HepG2 (cell line): ENCODE results near the gene MEGF6. TPM values are rescaled to one million over a fixed set of nuclear protein-coding genes. Genes with fewer than 3 reads are reported as not detected.

ENCODE experiments used
- FOXP1 ChIP-seq, 2 experiments: fragments of 450-650 bp in 1 of 2; IDR thresholded peaks; 2 replicates each; pipeline ENCODE4 v1.6.1; 2017 to 2018; ENCODE audit warnings: antibody characterized with exemption in 1 of 2
- HOXA3 ChIP-seq: sonication (generic); formaldehyde crosslinking; IDR thresholded peaks from 2 replicates; pipeline ENCODE4 v1.5.0; 2020; ENCODE audit warnings: missing genetic modification reagents
- KAT8 ChIP-seq: IDR thresholded peaks from 2 replicates; pipeline ENCODE4 v1.6.1; 2016; ENCODE audit warnings: missing genetic modification reagents, missing compliant biosample characterization
- NRL ChIP-seq: sonication (generic); formaldehyde crosslinking; IDR thresholded peaks from 2 replicates; pipeline ENCODE4 v1.5.0; 2020; ENCODE audit warnings: missing genetic modification reagents, mild to moderate bottlenecking, moderate library complexity, borderline replicate concordance
- SOX13 ChIP-seq, 3 experiments: fragments of 450-650 bp in 1 of 3; sonication (generic) in 1 of 3; formaldehyde crosslinking in 1 of 3; IDR thresholded peaks in 2 of 3; conservative IDR thresholded peaks in 1 of 3; 2 replicates each; pipeline versions ENCODE4 v1.5.0 to v1.6.1; 2016 to 2020; ENCODE audit warnings: antibody characterized with exemption in 1 of 3, mild to moderate bottlenecking in 1 of 3, missing compliant biosample characterization in 1 of 3, missing genetic modification reagents in 1 of 3, moderate library complexity in 1 of 3
- SP4 ChIP-seq: sonication (generic); formaldehyde crosslinking; IDR thresholded peaks from 2 replicates; pipeline ENCODE4 v1.8.1; 2023; ENCODE audit warnings: mild to moderate bottlenecking, missing genetic modification reagents
- TEAD3 ChIP-seq: optimal IDR thresholded peaks from 2 replicates; pipeline ENCODE3; 2016; ENCODE audit warnings: borderline replicate concordance
- TGIF2 ChIP-seq: IDR thresholded peaks from 2 replicates; pipeline ENCODE4 v1.6.1; 2016; ENCODE audit warnings: control low read depth, missing compliant biosample characterization
- YEATS2 ChIP-seq: sonication (generic); formaldehyde crosslinking; IDR thresholded peaks from 2 replicates; pipeline ENCODE4 v1.4.0; 2020; ENCODE audit warnings: missing genetic modification reagents, borderline replicate concordance
- ZNF430 ChIP-seq: sonication (generic); formaldehyde crosslinking; IDR thresholded peaks from 2 replicates; pipeline ENCODE4 v1.9.0; 2021; ENCODE audit warnings: mild to moderate bottlenecking, missing genetic modification reagents
- ZNF720 ChIP-seq: sonication (generic); formaldehyde crosslinking; IDR thresholded peaks from 2 replicates; pipeline ENCODE4 v1.4.0; 2020; ENCODE audit warnings: missing genetic modification reagents
- ZNF879 ChIP-seq: sonication (generic); formaldehyde crosslinking; IDR thresholded peaks from 2 replicates; pipeline ENCODE4 v1.8.1; 2023; ENCODE audit warnings: missing genetic modification reagents
- polyA plus RNA-seq, 8 experiments: library from polyadenylated mRNA; depleted of rRNA in 3 of 8; stranded (reverse) in 7 of 8; unstranded in 1 of 8; fragments of >200 nt; fragmentation: Illumina TruSeq in 4 of 8; extraction: Trizol in 4 of 8; gene quantifications; 2 replicates each; pipeline versions ENCODE4 v1.2.1 to v1.2.3, GENCODE V29; 2011 to 2016; ENCODE audit warnings: low read depth in 4 of 8, missing spikeins in 1 of 8, mixed read lengths in 1 of 8; ENCODE audit not compliant: insufficient read depth in 1 of 8
- total RNA-seq, 5 experiments: library from RNA; depleted of rRNA; stranded (reverse); fragments of >200 nt; fragmentation: Illumina TruSeq; extraction: Trizol; gene quantifications; 2 replicates each; pipeline ENCODE4 v1.2.3, GENCODE V29; 2016; ENCODE audit warnings: low read depth in 1 of 5
- TF ChIP-seq, protein P1 (sequence below): IDR thresholded peaks from 2 replicates; pipeline ENCODE4 v1.4.0; 2020; ENCODE audit warnings: mild to moderate bottlenecking, missing genetic modification reagents
- TF ChIP-seq, protein P2 (sequence below): sonication (generic); formaldehyde crosslinking; IDR thresholded peaks from 2 replicates; pipeline ENCODE4 v1.5.0; 2020; ENCODE audit warnings: mild to moderate bottlenecking, missing genetic modification reagents, borderline replicate concordance
- TF ChIP-seq, protein P3 (sequence below): sonication (generic); formaldehyde crosslinking; IDR thresholded peaks from 2 replicates; pipeline ENCODE4 v1.5.1; 2020; ENCODE audit warnings: mild to moderate bottlenecking, missing genetic modification reagents
- TF ChIP-seq, protein P4 (sequence below): sonication (generic); formaldehyde crosslinking; IDR thresholded peaks from 2 replicates; pipeline ENCODE4 v1.4.0; 2020; ENCODE audit warnings: low read depth, mild to moderate bottlenecking, missing genetic modification reagents

The MEGF6 gene
- total and polyA plus RNA-seq, 2 of the 13 experiments (the other 11 are each of a cell fraction or from before 2014, with no cell fraction given), result 1.9 TPM

DNA sequence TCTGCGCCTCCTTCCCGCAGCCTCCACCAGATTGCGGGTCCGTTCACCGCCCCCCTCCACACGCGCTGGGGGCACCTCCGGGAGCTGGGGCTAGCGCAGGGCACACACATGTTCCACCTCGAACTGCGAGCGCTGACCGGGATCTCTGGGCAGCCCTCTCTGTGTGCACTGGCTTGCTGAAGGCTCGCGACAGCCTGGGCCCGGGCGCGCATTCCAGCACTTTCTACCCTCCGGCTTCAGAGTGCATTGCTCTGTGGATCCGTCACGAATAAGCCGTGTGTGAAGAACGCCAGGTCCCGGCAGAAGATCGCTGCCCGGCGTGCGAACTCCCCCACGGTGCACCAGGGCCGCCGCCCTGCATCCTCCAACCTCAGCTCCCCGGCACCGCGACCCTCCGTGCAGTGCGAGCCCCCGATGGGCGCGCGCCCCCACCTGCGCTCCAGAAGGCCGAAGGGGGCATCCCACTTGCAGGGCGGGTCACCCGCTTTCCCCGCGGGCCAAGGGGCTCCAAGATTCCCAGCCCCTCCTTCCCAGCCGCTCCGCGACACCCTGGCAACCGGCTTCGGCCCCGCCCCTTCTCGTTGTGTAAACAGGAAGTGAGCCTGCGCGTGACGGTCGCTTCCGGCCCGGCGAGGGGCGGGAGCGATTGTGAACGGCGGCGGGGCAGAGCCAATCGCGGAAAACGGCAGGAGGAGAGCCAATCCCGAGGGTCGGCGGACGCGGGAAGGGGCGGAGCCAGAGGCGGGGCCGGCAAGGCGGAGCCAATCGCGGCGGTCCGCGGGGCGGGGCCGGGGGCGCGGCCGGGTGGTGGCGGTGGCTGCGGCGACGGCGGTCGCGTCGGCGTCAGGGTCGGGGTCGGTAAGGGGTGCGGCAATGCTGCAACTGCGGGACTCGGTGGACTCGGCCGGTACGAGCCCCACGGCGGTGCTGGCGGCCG, 13.2 kb upstream of the MEGF6 start, which contains the start of gene TPRG1L (continued):
- TF ChIP-seq, protein P1, sequence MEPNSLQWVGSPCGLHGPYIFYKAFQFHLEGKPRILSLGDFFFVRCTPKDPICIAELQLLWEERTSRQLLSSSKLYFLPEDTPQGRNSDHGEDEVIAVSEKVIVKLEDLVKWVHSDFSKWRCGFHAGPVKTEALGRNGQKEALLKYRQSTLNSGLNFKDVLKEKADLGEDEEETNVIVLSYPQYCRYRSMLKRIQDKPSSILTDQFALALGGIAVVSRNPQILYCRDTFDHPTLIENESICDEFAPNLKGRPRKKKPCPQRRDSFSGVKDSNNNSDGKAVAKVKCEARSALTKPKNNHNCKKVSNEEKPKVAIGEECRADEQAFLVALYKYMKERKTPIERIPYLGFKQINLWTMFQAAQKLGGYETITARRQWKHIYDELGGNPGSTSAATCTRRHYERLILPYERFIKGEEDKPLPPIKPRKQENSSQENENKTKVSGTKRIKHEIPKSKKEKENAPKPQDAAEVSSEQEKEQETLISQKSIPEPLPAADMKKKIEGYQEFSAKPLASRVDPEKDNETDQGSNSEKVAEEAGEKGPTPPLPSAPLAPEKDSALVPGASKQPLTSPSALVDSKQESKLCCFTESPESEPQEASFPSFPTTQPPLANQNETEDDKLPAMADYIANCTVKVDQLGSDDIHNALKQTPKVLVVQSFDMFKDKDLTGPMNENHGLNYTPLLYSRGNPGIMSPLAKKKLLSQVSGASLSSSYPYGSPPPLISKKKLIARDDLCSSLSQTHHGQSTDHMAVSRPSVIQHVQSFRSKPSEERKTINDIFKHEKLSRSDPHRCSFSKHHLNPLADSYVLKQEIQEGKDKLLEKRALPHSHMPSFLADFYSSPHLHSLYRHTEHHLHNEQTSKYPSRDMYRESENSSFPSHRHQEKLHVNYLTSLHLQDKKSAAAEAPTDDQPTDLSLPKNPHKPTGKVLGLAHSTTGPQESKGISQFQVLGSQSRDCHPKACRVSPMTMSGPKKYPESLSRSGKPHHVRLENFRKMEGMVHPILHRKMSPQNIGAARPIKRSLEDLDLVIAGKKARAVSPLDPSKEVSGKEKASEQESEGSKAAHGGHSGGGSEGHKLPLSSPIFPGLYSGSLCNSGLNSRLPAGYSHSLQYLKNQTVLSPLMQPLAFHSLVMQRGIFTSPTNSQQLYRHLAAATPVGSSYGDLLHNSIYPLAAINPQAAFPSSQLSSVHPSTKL (CRISPR knock-in tag), result peak; percentile 35; the same call in 1 of the 2 replicates
- TF ChIP-seq SP4 (peak; percentile 97), ZNF430 (CRISPR knock-in tag) (no peak), ZNF879 (CRISPR knock-in tag) (no peak), KAT8 (CRISPR knock-in tag) (peak; percentile 80), YEATS2 (CRISPR knock-in tag) (peak; percentile 87; the same call in 1 of the 2 replicates), TGIF2 (CRISPR knock-in tag) (peak; percentile 66; the same call in 1 of the 2 replicates), ZNF720 (no peak), NRL (CRISPR knock-in tag) (peak; percentile 89), HOXA3 (CRISPR knock-in tag) (peak; percentile 84), FOXP1 (IDR thresholded peaks at IDR 0.05) (no peak), FOXP1 (CRISPR knock-in tag; IDR thresholded peaks at IDR 0.05) (peak; percentile 59), TEAD3 (CRISPR knock-in tag) (peak; percentile 35), SOX13 (IDR thresholded peaks at IDR 0.05) (no peak), SOX13 (CRISPR knock-in tag; conservative IDR thresholded peaks at IDR 0.05 in 1 of 2, IDR thresholded peaks at IDR 0.05 in 1 of 2) (no peak)
- TF ChIP-seq, protein P2, sequence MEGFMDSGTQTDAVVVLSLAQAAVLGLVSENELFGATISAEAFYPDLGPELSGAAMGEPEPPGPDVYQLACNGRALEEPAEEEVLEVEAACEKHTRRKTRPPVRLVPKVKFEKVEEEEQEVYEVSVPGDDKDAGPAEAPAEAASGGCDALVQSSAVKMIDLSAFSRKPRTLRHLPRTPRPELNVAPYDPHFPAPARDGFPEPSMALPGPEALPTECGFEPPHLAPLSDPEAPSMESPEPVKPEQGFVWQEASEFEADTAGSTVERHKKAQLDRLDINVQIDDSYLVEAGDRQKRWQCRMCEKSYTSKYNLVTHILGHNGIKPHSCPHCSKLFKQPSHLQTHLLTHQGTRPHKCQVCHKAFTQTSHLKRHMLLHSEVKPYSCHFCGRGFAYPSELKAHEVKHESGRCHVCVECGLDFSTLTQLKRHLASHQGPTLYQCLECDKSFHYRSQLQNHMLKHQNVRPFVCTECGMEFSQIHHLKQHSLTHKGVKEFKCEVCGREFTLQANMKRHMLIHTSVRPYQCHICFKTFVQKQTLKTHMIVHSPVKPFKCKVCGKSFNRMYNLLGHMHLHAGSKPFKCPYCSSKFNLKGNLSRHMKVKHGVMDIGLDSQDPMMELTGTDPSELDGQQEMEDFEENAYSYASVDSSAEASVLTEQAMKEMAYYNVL (CRISPR knock-in tag), result no peak
- TF ChIP-seq, protein P3, sequence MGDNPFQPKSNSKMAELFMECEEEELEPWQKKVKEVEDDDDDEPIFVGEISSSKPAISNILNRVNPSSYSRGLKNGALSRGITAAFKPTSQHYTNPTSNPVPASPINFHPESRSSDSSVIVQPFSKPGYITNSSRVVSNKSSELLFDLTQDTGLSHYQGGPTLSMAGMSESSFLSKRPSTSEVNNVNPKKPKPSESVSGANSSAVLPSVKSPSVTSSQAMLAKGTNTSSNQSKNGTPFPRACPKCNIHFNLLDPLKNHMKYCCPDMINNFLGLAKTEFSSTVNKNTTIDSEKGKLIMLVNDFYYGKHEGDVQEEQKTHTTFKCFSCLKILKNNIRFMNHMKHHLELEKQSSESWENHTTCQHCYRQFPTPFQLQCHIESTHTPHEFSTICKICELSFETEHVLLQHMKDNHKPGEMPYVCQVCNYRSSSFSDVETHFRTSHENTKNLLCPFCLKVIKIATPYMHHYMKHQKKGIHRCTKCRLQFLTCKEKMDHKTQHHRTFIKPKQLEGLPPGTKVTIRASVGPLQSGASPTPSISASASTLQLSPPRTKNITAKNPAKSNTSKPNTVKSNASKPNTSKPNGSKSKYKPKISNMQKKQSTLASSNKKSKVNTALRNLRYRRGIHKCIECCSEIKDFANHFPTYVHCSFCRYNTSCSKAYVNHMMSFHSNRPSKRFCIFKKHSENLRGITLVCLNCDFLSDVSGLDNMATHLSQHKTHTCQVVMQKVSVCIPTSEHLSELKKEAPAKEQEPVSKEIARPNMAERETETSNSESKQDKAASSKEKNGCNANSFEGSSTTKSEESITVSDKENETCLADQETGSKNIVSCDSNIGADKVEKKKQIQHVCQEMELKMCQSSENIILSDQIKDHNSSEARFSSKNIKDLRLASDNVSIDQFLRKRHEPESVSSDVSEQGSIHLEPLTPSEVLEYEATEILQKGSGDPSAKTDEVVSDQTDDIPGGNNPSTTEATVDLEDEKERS, result peak; percentile 78; the same call in 1 of the 2 replicates
- TF ChIP-seq, protein P4, sequence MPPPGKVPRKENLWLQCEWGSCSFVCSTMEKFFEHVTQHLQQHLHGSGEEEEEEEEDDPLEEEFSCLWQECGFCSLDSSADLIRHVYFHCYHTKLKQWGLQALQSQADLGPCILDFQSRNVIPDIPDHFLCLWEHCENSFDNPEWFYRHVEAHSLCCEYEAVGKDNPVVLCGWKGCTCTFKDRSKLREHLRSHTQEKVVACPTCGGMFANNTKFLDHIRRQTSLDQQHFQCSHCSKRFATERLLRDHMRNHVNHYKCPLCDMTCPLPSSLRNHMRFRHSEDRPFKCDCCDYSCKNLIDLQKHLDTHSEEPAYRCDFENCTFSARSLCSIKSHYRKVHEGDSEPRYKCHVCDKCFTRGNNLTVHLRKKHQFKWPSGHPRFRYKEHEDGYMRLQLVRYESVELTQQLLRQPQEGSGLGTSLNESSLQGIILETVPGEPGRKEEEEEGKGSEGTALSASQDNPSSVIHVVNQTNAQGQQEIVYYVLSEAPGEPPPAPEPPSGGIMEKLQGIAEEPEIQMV (CRISPR knock-in tag), result no peak
